Parathyroid adenoma (tissue), 2 donors: Measurements from ENCODE around the gene BSND.
A peak's percentile ranks its signal among the peaks of the same experiment; 100 is the strongest.

ENCODE experiments used
- H2AFZ ChIP-seq: fragments of 300-600 bp; sonication (generic); one replicate; pipeline ENCODE4 v1.7.0; 2017; ENCODE audit warnings: antibody characterized with exemption, mild to moderate bottlenecking
- H3K27ac ChIP-seq: fragments of 300-600 bp; sonication (generic); one replicate; pipeline ENCODE4 v1.7.0; 2017
- H3K27me3 ChIP-seq: fragments of 300-600 bp; sonication (generic); one replicate; pipeline ENCODE4 v1.7.0; 2017; ENCODE audit warnings: low read length; ENCODE audit not compliant: control insufficient read depth, insufficient read depth
- H3K36me3 ChIP-seq: fragments of 300-600 bp; sonication (generic); one replicate; pipeline ENCODE4 v1.7.0; 2017; ENCODE audit warnings: low read length; ENCODE audit not compliant: control insufficient read depth, insufficient read depth
- H3K4me1 ChIP-seq: fragments of 300-600 bp; sonication (generic); one replicate; pipeline ENCODE4 v1.7.0; 2017; ENCODE audit warnings: control low read depth
- H3K4me2 ChIP-seq: fragments of 300-600 bp; sonication (generic); one replicate; pipeline ENCODE4 v1.7.0; 2017; ENCODE audit warnings: low read length
- H3K4me3 ChIP-seq: fragments of 300-600 bp; sonication (generic); one replicate; pipeline ENCODE4 v1.7.0; 2017; ENCODE audit warnings: low read depth, low read length
- H3K79me2 ChIP-seq: fragments of 300-600 bp; sonication (generic); one replicate; pipeline ENCODE4 v1.7.0; 2017; ENCODE audit warnings: control low read depth
- H3K9ac ChIP-seq: fragments of 300-600 bp; sonication (generic); one replicate; pipeline ENCODE4 v1.7.0; 2017; ENCODE audit warnings: mild to moderate bottlenecking
- H3K9me3 ChIP-seq: fragments of 300-600 bp; sonication (generic); one replicate; pipeline ENCODE4 v1.7.0; 2017; ENCODE audit warnings: low read length; ENCODE audit not compliant: control insufficient read depth
- TF ChIP-seq, protein P1 (sequence below): fragments of 300-600 bp; sonication (generic); IDR thresholded peaks from one replicate; pipeline ENCODE4 v1.7.0; 2017; ENCODE audit warnings: antibody characterized with exemption, mild to moderate bottlenecking
- donor health status: primary hyperparathyroidism.

BSND gene

DNA sequence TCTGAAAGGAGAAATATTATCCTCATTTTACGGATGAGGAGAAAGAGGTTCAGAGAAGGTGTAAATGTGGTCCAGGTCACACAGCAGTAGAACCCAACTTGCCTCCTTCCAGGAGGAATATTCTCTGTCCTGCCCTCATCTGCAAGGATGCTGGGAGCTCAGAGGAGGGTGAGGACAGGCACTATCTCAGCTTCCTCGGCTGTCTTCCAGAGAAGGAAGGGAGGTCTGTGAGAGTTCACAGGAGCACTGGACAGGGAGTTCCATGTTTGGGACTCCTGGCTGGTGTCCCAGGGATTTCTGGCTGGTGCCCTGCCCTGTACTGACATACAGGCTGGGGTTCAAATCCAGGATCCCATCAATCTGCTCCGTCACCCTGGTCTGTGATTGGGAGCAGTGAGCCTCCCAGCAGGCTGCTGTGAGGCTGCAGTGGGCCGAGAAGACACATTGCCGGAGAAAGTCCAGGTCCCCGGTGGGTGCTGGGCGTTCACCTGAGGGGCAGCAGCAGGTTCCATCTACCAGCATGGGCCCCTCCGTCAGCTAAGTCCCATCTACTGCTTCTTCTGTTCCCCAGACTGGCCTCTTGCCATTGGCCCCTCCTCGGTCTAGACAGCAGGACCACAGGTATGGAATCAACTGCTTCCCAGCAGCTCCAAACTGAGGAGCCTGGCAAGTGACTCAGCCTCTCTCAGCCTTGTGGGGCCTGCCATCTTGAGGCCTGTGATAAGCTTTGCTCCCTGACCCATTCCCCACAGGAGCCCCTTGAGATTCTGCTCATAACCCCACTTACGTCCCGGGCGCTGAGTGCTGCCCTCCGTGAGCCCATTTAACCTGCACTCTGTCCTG lies 8.5 kb upstream of the BSND start:
- H3K27ac ChIP-seq = peak overlapping the region; percentile 33
- no peaks in the 10 kb centered on the region for H3K79me2 ChIP-seq
- H2AFZ ChIP-seq = no peak overlapping the region
- H3K4me3 ChIP-seq = no peak overlapping the region
- H3K9me3 ChIP-seq = no peaks in the 10 kb centered on the region
- H3K36me3 ChIP-seq = no peaks in the 10 kb centered on the region
- no peak overlapping the region for H3K4me2 ChIP-seq
- no peaks in the 10 kb centered on the region for H3K4me1 ChIP-seq
- H3K27me3 ChIP-seq = no peaks in the 10 kb centered on the region
- TF ChIP-seq, protein P1, sequence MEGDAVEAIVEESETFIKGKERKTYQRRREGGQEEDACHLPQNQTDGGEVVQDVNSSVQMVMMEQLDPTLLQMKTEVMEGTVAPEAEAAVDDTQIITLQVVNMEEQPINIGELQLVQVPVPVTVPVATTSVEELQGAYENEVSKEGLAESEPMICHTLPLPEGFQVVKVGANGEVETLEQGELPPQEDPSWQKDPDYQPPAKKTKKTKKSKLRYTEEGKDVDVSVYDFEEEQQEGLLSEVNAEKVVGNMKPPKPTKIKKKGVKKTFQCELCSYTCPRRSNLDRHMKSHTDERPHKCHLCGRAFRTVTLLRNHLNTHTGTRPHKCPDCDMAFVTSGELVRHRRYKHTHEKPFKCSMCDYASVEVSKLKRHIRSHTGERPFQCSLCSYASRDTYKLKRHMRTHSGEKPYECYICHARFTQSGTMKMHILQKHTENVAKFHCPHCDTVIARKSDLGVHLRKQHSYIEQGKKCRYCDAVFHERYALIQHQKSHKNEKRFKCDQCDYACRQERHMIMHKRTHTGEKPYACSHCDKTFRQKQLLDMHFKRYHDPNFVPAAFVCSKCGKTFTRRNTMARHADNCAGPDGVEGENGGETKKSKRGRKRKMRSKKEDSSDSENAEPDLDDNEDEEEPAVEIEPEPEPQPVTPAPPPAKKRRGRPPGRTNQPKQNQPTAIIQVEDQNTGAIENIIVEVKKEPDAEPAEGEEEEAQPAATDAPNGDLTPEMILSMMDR = no peak
- no peak overlapping the region for H3K9ac ChIP-seq

GRCh38 chr1:54990916-54991315 lies 7.8 kb upstream of the BSND start:
- H3K36me3 ChIP-seq = no peaks in the 10 kb centered on the region
- H3K9ac ChIP-seq = no peak overlapping the region
- no peak overlapping the region for H3K4me2 ChIP-seq
- no peaks in the 10 kb centered on the region for H3K9me3 ChIP-seq
- H3K4me3 ChIP-seq = no peak overlapping the region
- H2AFZ ChIP-seq = no peak overlapping the region
- no peaks in the 10 kb centered on the region for H3K79me2 ChIP-seq
- TF ChIP-seq, protein P1 = no peak
- no peaks in the 10 kb centered on the region for H3K27me3 ChIP-seq
- H3K4me1 ChIP-seq = no peaks in the 10 kb centered on the region
- H3K27ac ChIP-seq = no peak overlapping the region

DNA sequence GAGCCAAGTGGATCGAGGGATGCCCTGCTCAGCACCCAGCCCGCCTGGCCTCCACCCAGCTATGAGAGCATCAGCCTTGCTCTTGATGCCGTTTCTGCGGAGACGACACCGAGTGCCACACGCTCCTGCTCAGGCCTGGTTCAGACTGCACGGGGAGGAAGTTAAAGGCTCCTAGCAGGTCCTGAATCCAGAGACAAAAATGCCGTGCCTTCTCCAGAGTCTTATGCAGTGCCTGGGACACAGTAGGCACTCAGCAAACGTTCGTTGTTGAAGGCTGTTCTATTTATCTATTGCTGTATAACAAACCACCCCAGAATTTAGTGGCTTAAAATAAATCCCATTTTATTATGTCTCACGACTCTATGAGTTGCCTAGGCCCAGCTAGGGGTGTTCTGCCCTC lies 6.8 kb upstream of the BSND start:
- no peak overlapping the region for H3K4me2 ChIP-seq
- no peaks in the 10 kb centered on the region for H3K27me3 ChIP-seq
- no peaks in the 10 kb centered on the region for H3K36me3 ChIP-seq
- H3K27ac ChIP-seq = no peak overlapping the region
- no peaks in the 10 kb centered on the region for H3K9me3 ChIP-seq
- no peak overlapping the region for H3K4me3 ChIP-seq
- TF ChIP-seq, protein P1 = no peak
- H2AFZ ChIP-seq = no peak overlapping the region
- no peaks in the 10 kb centered on the region for H3K4me1 ChIP-seq
- no peaks in the 10 kb centered on the region for H3K79me2 ChIP-seq
- no peak overlapping the region for H3K9ac ChIP-seq

GRCh38 chr1:54993140-54993539 lies 5.6 kb upstream of the BSND start:
- no peaks in the 10 kb centered on the region for H3K36me3 ChIP-seq
- no peaks in the 10 kb centered on the region for H3K4me1 ChIP-seq
- no peaks in the 10 kb centered on the region for H3K79me2 ChIP-seq
- no peak overlapping the region for H3K9ac ChIP-seq
- no peaks in the 10 kb centered on the region for H3K9me3 ChIP-seq
- TF ChIP-seq, protein P1 = no peak
- H3K4me2 ChIP-seq = no peak overlapping the region
- no peak overlapping the region for H2AFZ ChIP-seq
- H3K27ac ChIP-seq = no peak overlapping the region
- no peaks in the 10 kb centered on the region for H3K27me3 ChIP-seq
- no peak overlapping the region for H3K4me3 ChIP-seq
